GM04504 (cell line): ENCODE results near the gene SH3BGRL.

ENCODE experiments used
- DNase-seq: peaks from one replicate; pipeline ENCODE4 v3.0.0-alpha.2; 2012; ENCODE audit warnings: low read depth

The SH3BGRL gene

GRCh38 chrX:81201671-81202455, at the start of gene SH3BGRL, which contains the start of gene HMGN5:
Gene SH3BGRL, plus strand, starts transcription at chrX:81202102. Its CDS starts 99 bp downstream, at chrX:81202201.
Gene HMGN5, minus strand, starts transcription at chrX:81201913. Its CDS starts 80,364 bp downstream, at chrX:81121549.
- DNase-seq: peak; percentile 68

- DNase-seq: no peak
These were observed 33.5 kb upstream of the SH3BGRL start for GRCh38 chrX:81168391-81168790.

- peak; percentile 6 for DNase-seq
These were observed 27.6 kb upstream of the SH3BGRL start for GRCh38 chrX:81174286-81174685.

- DNase-seq: no peak
These were observed 6.6 kb upstream of the SH3BGRL start for GRCh38 chrX:81195259-81195658.

GRCh38 chrX:81195712-81196111, 6.2 kb upstream of the SH3BGRL start:
- DNase-seq: peak; percentile 16

- DNase-seq: no peak
These were observed 831 bp upstream of the SH3BGRL start for GRCh38 chrX:81201071-81201470.

GRCh38 chrX:81202456-81202819, 536 bp downstream of the SH3BGRL start:
- no peak for DNase-seq

GRCh38 chrX:81202943-81203342, 1.0 kb downstream of the SH3BGRL start:
- no peak for DNase-seq

GRCh38 chrX:81205551-81205950, 3.6 kb downstream of the SH3BGRL start:
- no peak for DNase-seq

GRCh38 chrX:81206476-81206875, 4.6 kb downstream of the SH3BGRL start:
- DNase-seq: no peak

- no peak for DNase-seq
These were observed 7.0 kb downstream of the SH3BGRL start for GRCh38 chrX:81208916-81209315.

GRCh38 chrX:81215685-81216084, 13.8 kb downstream of the SH3BGRL start:
- DNase-seq: no peak

- no peak for DNase-seq
These were observed 27.3 kb downstream of the SH3BGRL start for GRCh38 chrX:81229229-81229628.

- no peak for DNase-seq
These were observed 28.0 kb downstream of the SH3BGRL start for GRCh38 chrX:81229901-81230300.

- no peak for DNase-seq
These were observed 29.6 kb downstream of the SH3BGRL start for GRCh38 chrX:81231476-81231875.

- DNase-seq: no peak
These were observed 30.3 kb downstream of the SH3BGRL start for GRCh38 chrX:81232218-81232617.

GRCh38 chrX:81237516-81237915, 35.6 kb downstream of the SH3BGRL start:
- no peak for DNase-seq

GRCh38 chrX:81238166-81238565, 36.3 kb downstream of the SH3BGRL start:
- no peak for DNase-seq

GRCh38 chrX:81240701-81241331, 38.9 kb downstream of the SH3BGRL start:
- no peak for DNase-seq

- no peak for DNase-seq
These were observed 39.9 kb downstream of the SH3BGRL start for GRCh38 chrX:81241753-81242152.

- DNase-seq: no peak
These were observed 54.0 kb downstream of the SH3BGRL start for GRCh38 chrX:81255876-81256275.

GRCh38 chrX:81257817-81258216, 55.9 kb downstream of the SH3BGRL start:
- no peak for DNase-seq

GRCh38 chrX:81259020-81259713, 57.3 kb downstream of the SH3BGRL start:
- DNase-seq: no peak
